Measurements from ENCODE around the gene ATP11A.

ATP11A gene

GRCh38 chr13:112709825-112710783 lies 20.3 kb downstream of the ATP11A start:
- no peak for DNase-seq (ENCODE audit: low spot score)

DNA sequence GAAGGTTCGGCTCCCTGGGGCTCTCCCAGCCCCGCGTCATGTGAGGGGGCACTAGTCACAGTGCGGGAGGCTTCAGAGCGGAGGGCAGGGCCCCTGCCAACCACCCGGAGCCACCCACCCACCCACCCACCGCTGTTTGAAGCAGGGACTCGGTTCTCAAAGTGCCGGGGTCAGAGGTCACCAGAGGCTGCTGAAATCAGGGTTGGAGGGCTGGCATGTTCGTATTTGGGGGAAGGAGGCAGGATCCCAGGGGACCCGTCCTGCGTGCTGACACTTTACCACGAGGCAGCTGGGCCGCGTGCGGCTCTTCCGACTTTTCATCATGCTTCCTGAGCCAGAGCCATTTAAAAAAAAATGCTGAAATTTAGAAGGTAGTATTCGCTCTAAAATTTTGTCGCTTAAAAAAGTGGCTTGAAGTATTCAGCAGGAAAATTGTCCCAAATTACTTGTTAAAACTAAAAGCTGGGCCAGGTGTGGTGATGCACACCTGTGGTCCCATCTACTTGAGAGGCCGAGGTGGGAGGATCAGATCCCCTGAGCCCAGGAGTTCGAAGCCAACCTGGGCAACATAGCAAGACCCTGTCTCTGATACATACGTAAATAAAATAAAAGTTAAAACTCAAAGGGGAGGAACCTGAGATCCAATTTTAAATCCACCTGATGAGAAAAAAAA lies 21.2 kb downstream of the ATP11A start:
- DNase-seq (ENCODE audit: low spot score): no peak

GRCh38 chr13:112711528-112712265 lies 21.9 kb downstream of the ATP11A start:
- peak; percentile 99 for DNase-seq (ENCODE audit: low spot score)

- no peak for DNase-seq (ENCODE audit: low spot score)
Measured at GRCh38 chr13:112712451-112713207, 22.8 kb downstream of the ATP11A start.

DNA sequence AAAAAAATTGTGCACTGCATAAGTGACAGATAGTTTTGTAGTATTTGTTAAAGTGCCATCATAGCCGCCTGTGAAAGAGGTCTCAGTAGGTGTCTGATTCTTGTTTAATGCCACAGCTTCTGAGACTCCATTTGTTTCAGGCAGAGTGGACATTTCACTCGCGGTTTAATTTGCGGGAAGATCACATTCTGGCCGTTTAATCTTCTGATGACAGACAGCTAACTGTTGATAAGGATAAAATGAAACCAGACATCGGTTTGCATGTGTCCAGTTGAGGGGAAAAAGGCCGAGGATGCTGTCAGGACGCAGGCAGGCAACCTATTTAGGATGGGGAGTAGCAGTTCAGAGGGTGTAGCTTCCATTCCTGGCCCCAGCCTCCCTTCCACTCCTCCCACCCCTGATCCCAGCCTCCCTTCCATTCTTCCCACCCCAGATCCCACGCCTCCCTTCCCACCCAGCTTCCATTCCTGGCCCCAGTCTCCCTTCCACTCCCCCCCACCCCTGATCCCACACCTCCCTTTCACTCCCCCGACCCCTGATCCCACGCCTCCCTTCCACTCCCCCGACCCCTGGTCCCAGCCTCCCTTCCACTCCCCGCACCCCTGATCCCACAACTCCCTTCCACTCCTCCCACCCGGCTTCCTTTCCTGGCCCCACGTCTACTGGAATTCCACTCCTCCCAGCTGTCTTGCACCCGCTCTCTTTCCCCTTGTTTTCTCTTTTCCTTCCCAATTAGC lies 23.8 kb downstream of the ATP11A start:
- no peak for DNase-seq (ENCODE audit: low spot score)

- DNase-seq (ENCODE audit: low spot score): no peak
Measured at GRCh38 chr13:112714376-112715174, 24.7 kb downstream of the ATP11A start.

- no peak for DNase-seq (ENCODE audit: low spot score)
Measured at GRCh38 chr13:112715210-112715609, 25.4 kb downstream of the ATP11A start.

- no peak for DNase-seq (ENCODE audit: low spot score)
Measured at GRCh38 chr13:112715715-112716460, 26.1 kb downstream of the ATP11A start.

DNA sequence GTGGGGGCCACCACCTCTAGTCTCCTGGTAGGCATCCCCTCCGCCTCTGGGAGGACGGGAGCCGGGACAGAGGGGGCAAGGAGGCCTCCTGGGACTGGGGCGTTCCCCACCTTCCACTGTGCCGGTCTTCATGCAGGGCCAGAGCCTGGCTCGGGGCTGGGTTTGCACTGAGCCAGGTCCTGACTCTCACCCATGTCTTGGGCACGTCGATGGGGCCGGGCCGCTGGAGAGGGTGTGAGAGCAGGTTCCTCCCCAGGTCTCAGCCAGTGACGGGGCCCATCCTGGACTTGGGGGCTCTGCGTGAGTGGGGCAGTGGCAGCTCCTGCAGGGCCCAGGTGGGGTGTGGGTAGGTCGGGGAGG lies 26.6 kb downstream of the ATP11A start:
- no peak for DNase-seq (ENCODE audit: low spot score)

- DNase-seq (ENCODE audit: low spot score): no peak
Measured at GRCh38 chr13:112716841-112717520, 27.1 kb downstream of the ATP11A start.

- DNase-seq (ENCODE audit: low spot score): no peak
Measured at GRCh38 chr13:112718318-112718717, 28.5 kb downstream of the ATP11A start.

DNA sequence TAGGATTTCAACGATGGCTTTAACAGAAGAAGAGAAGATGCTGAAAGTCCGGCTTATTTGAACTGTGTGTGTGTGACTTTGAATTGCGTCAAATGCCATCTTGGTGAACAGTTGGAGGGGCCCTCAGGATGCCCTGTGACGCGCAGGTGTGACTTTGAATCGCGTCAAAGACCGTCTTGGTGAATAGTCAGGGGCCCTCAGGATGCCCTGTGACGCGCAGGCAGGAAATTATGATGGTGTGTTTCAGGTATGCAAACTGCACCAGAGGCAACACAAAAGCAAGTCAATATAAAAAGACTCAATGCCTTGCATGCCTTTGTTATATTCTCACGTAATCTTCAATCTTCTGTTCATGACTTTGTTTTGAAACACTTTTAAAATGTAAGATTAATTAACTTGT lies 29.2 kb downstream of the ATP11A start:
- no peak for DNase-seq (ENCODE audit: low spot score)

DNA sequence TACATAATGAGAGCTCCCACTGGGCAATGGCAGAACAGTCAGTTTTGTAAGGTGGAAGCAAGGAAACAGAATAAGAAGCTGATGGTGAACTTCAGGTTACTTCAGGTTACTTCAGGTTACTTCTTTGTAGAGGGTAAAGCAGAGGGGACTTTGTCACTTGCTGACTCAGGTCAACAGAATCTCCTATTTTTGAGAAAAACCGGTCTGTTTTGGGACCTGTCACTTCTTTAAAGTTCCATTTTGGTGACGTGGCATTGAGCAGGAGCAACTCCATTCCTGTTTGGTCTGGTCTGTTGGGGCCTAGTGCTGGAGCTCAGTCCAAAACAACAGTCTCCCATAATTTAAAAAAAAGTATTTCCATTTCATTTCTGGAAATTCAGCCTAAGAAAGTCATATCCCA lies 29.7 kb downstream of the ATP11A start:
- DNase-seq (ENCODE audit: low spot score): no peak

DNA sequence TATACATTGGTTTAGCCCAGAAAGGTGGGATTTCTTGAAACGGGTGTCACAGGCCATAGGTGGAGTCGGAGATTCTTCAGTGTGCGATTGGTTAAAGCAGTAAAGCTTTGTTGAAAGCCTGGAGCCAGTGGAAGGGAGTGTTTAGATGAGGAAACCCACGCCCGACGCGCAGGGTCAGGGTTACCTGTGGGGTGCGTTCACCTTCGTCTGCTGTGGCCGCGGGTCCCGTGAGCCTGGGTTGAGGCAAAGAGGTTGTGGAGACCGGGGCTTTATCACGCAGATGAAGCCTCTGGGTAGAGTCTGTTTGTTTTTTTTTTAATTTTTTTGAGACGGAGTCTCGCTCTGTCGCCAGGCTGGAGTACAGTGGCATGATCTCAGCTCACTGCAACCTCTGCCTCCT lies 30.4 kb downstream of the ATP11A start:
- no peak for DNase-seq (ENCODE audit: low spot score)

- no peak for DNase-seq (ENCODE audit: low spot score)
Measured at GRCh38 chr13:112720814-112721197, 31.0 kb downstream of the ATP11A start.

GRCh38 chr13:112721198-112722104 lies 31.6 kb downstream of the ATP11A start:
- no peak for DNase-seq (ENCODE audit: low spot score)

DNA sequence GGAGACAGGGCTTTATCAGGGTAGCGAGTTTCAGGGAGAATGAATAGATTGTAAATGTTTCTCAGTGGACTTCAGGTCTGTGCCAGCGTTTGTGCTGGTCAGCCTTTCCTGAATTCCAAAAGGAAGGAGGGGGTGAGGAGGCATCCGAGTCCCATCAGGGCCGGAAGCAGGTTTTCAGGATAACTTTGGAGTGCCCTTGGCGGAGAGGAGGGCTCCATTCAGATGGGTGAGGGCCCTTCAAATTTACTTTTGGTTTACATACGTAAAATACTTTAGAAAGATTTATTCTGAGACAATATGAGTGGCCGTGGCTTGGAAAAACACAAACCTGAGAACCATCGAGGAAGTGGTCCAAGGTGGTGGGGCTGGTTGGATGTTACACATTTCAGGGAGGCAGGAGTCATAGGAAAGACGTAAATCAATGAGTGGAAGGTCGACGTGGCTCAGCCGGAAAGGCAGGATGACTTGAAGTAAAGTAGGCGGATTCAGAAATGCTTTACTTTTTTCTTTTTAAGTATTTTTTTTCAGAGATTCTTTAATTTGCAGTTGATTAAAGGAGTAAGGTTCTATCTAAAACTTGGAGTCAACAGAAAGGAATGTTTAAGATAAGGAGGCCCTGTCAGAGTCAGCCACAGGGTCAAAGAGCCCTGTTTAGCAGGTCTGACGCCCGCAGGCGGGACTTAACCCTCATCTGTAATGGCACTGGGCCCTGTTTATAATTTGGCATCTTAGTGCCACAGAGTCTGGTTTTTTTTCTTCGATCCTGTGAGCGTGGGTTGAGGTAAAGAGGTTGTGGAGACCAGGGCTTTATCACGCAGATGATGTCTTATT lies 32.8 kb downstream of the ATP11A start:
- peak; percentile 92 for DNase-seq (ENCODE audit: low spot score)

Data from hepatic stellate cell (primary cell).